Hepatocyte (in vitro differentiated cells): ENCODE data around the gene ICAM2. TPM values are rescaled to one million over a fixed set of nuclear protein-coding genes. Genes with fewer than 3 reads are reported as not detected.

Experiments used
- DNase-seq: peaks from one replicate; pipeline ENCODE4 v3.0.0-alpha.2; 2016; ENCODE audit warnings: low spot score
- H2AFZ ChIP-seq: fragments of 200-600 bp; sonication (generic); 2 replicates; pipeline ENCODE4 v1.6.0; 2016; ENCODE audit warnings: antibody characterized with exemption, mild to moderate bottlenecking
- H3K27ac ChIP-seq: fragments of 200-600 bp; sonication (generic); 2 replicates; pipeline ENCODE4 v1.5.1; 2016; ENCODE audit warnings: mild to moderate bottlenecking
- H3K27me3 ChIP-seq: fragments of 200-600 bp; sonication (generic); 2 replicates; pipeline ENCODE4 v1.6.1; 2016
- H3K36me3 ChIP-seq: fragments of 200-600 bp; sonication (generic); replicated peaks from 2 replicates; pipeline ENCODE4 v1.5.1; 2016; ENCODE audit warnings: low read depth; ENCODE audit not compliant: insufficient read depth
- H3K4me1 ChIP-seq: fragments of 200-600 bp; sonication (generic); 2 replicates; pipeline ENCODE4 v1.5.1; 2016; ENCODE audit warnings: mild to moderate bottlenecking, moderate library complexity; ENCODE audit not compliant: insufficient read depth
- H3K4me2 ChIP-seq: fragments of 200-600 bp; sonication (generic); 2 replicates; pipeline ENCODE4 v1.6.0; 2016
- H3K4me3 ChIP-seq: fragments of 200-600 bp; sonication (generic); 2 replicates; pipeline ENCODE4 v1.5.1; 2016; ENCODE audit warnings: mild to moderate bottlenecking
- H3K79me2 ChIP-seq: fragments of 200-600 bp; sonication (generic); 2 replicates; pipeline ENCODE4 v1.6.0; 2017; ENCODE audit warnings: mild to moderate bottlenecking
- H3K9me2 ChIP-seq: fragments of 200-600 bp; sonication (generic); replicated peaks from 2 replicates; pipeline ENCODE4 v1.6.0; 2017; ENCODE audit warnings: mild to moderate bottlenecking; ENCODE audit not compliant: insufficient read depth
- H3K9me3 ChIP-seq: fragments of 200-600 bp; sonication (generic); 2 replicates; pipeline ENCODE4 v1.5.1; 2016; ENCODE audit warnings: low read depth, mild to moderate bottlenecking
- H4K20me1 ChIP-seq: fragments of 200-600 bp; sonication (generic); 2 replicates; pipeline ENCODE4 v1.6.0; 2016; ENCODE audit warnings: mild to moderate bottlenecking; ENCODE audit not compliant: insufficient read depth, poor library complexity, severe bottlenecking
- EZH2 ChIP-seq: fragments of 200-600 bp; sonication (generic); IDR thresholded peaks from 2 replicates; pipeline ENCODE4 v1.6.1; 2016; ENCODE audit warnings: antibody characterized with exemption, mild to moderate bottlenecking, borderline replicate concordance
- EZH2phosphoT487 ChIP-seq: fragments of 200-600 bp; sonication (generic); IDR thresholded peaks from one replicate; pipeline ENCODE4 v1.6.1; 2018; ENCODE audit warnings: antibody characterized with exemption, mild to moderate bottlenecking, low read depth, moderate library complexity; ENCODE audit not compliant: unreplicated experiment, severe bottlenecking
- WGBS: methylation state at CpG from one replicate; pipeline ENCODE4 v1.1.6; 2016; ENCODE audit warnings: low lambda C conversion rate; ENCODE audit errors: missing lambda C conversion rate; 5-methylcytosine and 5-hydroxymethylcytosine counted together
- polyA plus RNA-seq: library from polyadenylated mRNA; unstranded; fragments of >200 nt; fragmentation: Nextera tagmentation; extraction: Ambion mirVana; gene quantifications from 2 replicates; pipeline ENCODE4 v1.2.1, GENCODE V29; 2016
- total RNA-seq: library from RNA; depleted of rRNA; stranded (reverse); fragments of >200 nt; gene quantifications from 2 replicates; pipeline ENCODE4 v1.2.3, GENCODE V29; 2014
- TF ChIP-seq, protein P1 (sequence below): fragments of 200-600 bp; sonication (generic); IDR thresholded peaks from 2 replicates; pipeline ENCODE4 v1.5.1; 2016; ENCODE audit warnings: antibody characterized with exemption, mild to moderate bottlenecking; ENCODE audit not compliant: poor library complexity

The ICAM2 gene
- total and polyA plus RNA-seq, 2 experiments from 2014 or later: 3.4 to 6.0 TPM

DNA sequence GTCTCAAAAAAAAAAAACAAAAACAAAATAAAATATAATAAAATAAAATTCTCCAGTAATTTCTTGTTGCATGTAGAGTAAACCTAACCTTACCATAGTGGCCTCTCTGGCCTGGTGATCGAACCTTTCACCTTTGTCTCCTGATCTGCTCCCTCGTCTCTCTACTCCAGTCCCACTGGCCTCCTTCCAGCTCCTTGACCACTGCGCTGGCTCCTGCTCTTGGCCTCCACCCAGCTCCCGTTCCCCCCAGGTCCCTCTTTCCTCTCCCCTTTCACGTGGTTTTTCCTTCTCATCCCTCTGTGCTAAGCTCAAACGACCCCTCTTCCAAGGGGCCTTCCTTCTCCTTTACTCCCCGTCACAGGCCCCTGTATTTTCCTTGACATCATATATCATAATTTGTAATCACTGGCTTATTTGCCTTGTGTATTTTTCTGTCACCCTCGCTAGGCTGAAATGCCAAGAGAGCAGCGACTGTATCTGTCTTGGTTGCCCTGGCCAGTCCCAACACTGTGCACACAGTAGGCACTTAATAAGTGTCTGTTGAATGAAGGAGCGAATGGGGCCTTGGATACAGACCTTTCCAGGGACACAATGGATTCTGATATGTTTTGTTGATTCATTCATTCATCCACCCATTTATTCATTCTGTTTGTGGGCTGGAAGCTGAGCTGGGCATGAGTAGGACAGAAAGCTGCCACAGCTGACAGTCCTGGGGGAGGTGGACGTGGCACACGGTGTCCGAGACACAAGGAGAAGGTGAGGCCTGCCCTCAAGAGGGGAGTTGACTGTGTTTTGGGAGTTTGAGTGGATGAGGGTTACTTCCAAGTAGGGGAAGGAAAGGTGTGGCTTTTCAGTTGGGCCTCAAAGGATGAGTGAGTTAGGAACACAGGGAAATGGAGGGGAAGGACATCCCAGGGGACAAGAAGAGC, 41.9 kb downstream of the ICAM2 start:
- Histone ChIP-seq H3K4me2 (no peak overlapping the region), H3K27me3 (peaks cover 9% of the 10 kb centered on the region), H4K20me1 (no peaks in the 10 kb centered on the region), H3K27ac (no peak overlapping the region), H3K36me3 (no peaks in the 10 kb centered on the region), H3K79me2 (no peaks in the 10 kb centered on the region), H3K9me2 (no peaks in the 10 kb centered on the region), H2AFZ (no peak overlapping the region), H3K9me3 (no peaks in the 10 kb centered on the region), H3K4me1 (no peaks in the 10 kb centered on the region), H3K4me3 (no peak overlapping the region)
- DNase-seq: no peak
- 81% methylated on average over 13 of the region's 13 CpGs for WGBS
- no peak for TF ChIP-seq EZH2phosphoT487
- TF ChIP-seq, protein P1, sequence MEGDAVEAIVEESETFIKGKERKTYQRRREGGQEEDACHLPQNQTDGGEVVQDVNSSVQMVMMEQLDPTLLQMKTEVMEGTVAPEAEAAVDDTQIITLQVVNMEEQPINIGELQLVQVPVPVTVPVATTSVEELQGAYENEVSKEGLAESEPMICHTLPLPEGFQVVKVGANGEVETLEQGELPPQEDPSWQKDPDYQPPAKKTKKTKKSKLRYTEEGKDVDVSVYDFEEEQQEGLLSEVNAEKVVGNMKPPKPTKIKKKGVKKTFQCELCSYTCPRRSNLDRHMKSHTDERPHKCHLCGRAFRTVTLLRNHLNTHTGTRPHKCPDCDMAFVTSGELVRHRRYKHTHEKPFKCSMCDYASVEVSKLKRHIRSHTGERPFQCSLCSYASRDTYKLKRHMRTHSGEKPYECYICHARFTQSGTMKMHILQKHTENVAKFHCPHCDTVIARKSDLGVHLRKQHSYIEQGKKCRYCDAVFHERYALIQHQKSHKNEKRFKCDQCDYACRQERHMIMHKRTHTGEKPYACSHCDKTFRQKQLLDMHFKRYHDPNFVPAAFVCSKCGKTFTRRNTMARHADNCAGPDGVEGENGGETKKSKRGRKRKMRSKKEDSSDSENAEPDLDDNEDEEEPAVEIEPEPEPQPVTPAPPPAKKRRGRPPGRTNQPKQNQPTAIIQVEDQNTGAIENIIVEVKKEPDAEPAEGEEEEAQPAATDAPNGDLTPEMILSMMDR: no peak
- TF ChIP-seq EZH2: no peak

DNA sequence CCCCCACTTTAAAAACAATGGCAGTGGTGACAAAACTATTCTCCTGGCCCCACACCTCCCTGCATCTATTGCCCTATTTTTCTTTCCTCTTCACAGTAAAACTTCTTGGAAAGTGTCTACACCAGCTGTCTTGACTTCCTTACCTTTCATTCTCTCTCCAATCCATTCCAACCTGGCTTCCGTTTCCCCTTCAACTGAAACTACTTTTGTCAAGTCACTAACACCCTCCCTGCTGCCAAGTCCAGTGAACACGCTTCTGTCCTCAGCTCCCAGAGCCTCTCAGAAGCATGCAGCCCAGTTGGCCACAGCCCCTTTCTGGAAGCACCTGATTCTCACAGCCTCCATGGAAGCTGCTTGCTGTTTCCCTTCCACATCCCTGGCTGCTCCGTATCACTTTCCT, 43.7 kb downstream of the ICAM2 start:
- no peak for DNase-seq
- H3K4me2 ChIP-seq: no peak overlapping the region
- H3K36me3 ChIP-seq: no peaks in the 10 kb centered on the region
- 85% methylated on average over 3 of the region's 3 CpGs for WGBS
- H3K4me3 ChIP-seq: no peak overlapping the region
- no peaks in the 10 kb centered on the region for H3K4me1 ChIP-seq
- H3K27me3 ChIP-seq: peaks cover 9% of the 10 kb centered on the region
- no peaks in the 10 kb centered on the region for H3K79me2 ChIP-seq
- H3K9me3 ChIP-seq: no peaks in the 10 kb centered on the region
- no peak overlapping the region for H3K27ac ChIP-seq
- no peaks in the 10 kb centered on the region for H3K9me2 ChIP-seq
- H4K20me1 ChIP-seq: no peaks in the 10 kb centered on the region
- no peak overlapping the region for H2AFZ ChIP-seq
- TF ChIP-seq EZH2: no peak
- no peak for TF ChIP-seq EZH2phosphoT487
- TF ChIP-seq, protein P1: no peak

DNA sequence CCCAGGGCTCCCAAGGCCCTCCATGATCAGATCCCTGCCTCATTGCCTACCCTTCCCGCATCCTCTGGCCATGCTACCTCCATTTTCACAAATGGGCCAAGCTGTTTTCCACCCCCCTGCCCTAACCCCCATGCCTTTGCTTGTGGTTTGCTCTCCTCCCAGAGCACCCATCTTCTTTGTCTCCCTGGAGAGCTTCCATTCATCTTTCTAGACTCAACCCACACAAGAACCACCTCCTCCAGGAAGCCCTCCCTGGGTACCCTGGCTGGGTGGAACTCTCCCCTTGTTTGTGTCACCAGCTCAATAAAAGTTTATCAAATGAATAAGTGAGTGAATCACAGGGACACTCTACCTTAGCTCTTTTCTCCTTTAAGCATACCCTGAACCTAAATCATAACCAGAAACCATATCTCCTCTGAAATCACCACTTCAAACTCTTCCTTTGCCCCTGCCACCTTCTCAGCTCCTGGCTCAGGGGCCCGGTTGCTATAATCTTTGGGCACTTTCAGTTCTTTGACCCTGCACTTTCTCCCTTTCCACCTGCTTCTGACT, 44.8 kb downstream of the ICAM2 start:
- 90% methylated on average over 2 of the region's 2 CpGs for WGBS
- DNase-seq: no peak
- Histone ChIP-seq H4K20me1 (no peaks in the 10 kb centered on the region), H3K27ac (no peak overlapping the region), H2AFZ (no peak overlapping the region), H3K27me3 (peaks cover 9% of the 10 kb centered on the region), H3K79me2 (no peaks in the 10 kb centered on the region), H3K9me2 (no peaks in the 10 kb centered on the region), H3K9me3 (no peaks in the 10 kb centered on the region), H3K36me3 (no peaks in the 10 kb centered on the region), H3K4me2 (no peak overlapping the region), H3K4me3 (no peak overlapping the region), H3K4me1 (no peaks in the 10 kb centered on the region)
- TF ChIP-seq, protein P1: no peak
- no peak for TF ChIP-seq EZH2
- no peak for TF ChIP-seq EZH2phosphoT487
